SH-SY5Y (cell line): ENCODE results near the gene DENND5B.

Experiments used
- GATA2 ChIP-seq: IDR thresholded peaks from 2 replicates; pipeline ENCODE4 v1.6.1; 2011; ENCODE audit warnings: mild to moderate bottlenecking, low read depth, low read length
- GATA3 ChIP-seq: IDR thresholded peaks from 2 replicates; pipeline ENCODE4 v1.6.1; 2011; ENCODE audit warnings: low read depth, mild to moderate bottlenecking, low read length, moderate library complexity

DNA sequence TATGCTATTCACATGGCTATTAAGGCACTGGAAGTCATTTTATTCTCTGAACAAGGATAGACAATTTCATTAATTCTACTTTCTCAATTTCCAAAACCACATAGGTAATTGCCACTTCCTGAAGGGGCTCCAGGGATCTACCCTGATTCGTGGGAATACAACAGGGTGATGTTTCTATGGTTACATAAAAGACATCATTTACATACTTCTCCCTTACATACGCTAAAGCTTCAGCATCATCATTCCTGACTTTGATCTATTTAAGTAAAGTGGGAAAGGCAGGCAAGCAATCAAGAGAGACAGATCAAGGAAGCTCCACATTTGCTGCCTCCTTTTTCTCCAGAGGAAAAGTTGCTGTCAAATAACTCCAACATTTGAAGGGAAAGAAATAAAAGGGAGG lies 146.2 kb downstream of the DENND5B start:
- TF ChIP-seq GATA3 (no peak), GATA2 (no peak)
